Suprapubic skin (tissue), 4 donors: ENCODE results near the gene INPP5E. TPM values are rescaled to one million over a fixed set of nuclear protein-coding genes. Genes with fewer than 3 reads are reported as not detected.

Experiments used
- DNase-seq, 2 donors: peaks; one replicate each; pipeline ENCODE4 v3.0.0-alpha.2; 2019; ENCODE audit warnings: low spot score in 2 of 2
- H3K27ac ChIP-seq: fragments of 200-600 bp; sonication (generic); one replicate; pipeline ENCODE4 v1.5.1; 2019
- H3K27me3 ChIP-seq: fragments of 200-600 bp; sonication (generic); one replicate; pipeline ENCODE4 v1.5.1; 2019
- H3K36me3 ChIP-seq: fragments of 200-600 bp; sonication (generic); one replicate; pipeline ENCODE4 v1.5.1; 2019
- H3K4me1 ChIP-seq: fragments of 200-600 bp; sonication (generic); one replicate; pipeline ENCODE4 v1.5.1; 2019
- H3K4me3 ChIP-seq: fragments of 200-600 bp; sonication (generic); one replicate; pipeline ENCODE4 v1.5.1; 2019; ENCODE audit warnings: mild to moderate bottlenecking
- H3K9me3 ChIP-seq: fragments of 200-600 bp; sonication (generic); one replicate; pipeline ENCODE4 v1.5.1; 2019
- CTCF ChIP-seq, 2 donors: fragments of 200-600 bp in 1 of 2; fragments of 450-650 bp in 1 of 2; sonication (generic) in 1 of 2; IDR thresholded peaks; one replicate each; pipeline ENCODE4 v1.5.1; 2016 to 2019; ENCODE audit warnings: antibody characterized with exemption in 2 of 2, mild to moderate bottlenecking in 1 of 2, moderate library complexity in 1 of 2
- EP300 ChIP-seq: sonication (generic); formaldehyde crosslinking; IDR thresholded peaks from one replicate; pipeline ENCODE4 v1.6.1; 2017; ENCODE audit warnings: antibody characterized with exemption
- POLR2A ChIP-seq, 2 donors: fragments of 450-650 bp; IDR thresholded peaks; one replicate each; pipeline ENCODE4 v1.6.1; 2017; ENCODE audit warnings: antibody characterized with exemption in 2 of 2, mild to moderate bottlenecking in 2 of 2, moderate library complexity in 2 of 2
- POLR2AphosphoS5 ChIP-seq, 3 donors: sonication (generic); formaldehyde crosslinking; IDR thresholded peaks; one replicate each; pipeline ENCODE4 v1.6.1; 2017; ENCODE audit warnings: antibody characterized with exemption in 3 of 3
- WGBS: methylation state at CpG from one replicate; pipeline ENCODE4 v1.1.5; 2018; 5-methylcytosine and 5-hydroxymethylcytosine counted together
- total RNA-seq, 4 donors: library from RNA; depleted of rRNA; stranded (reverse); fragments of >200 nt; gene quantifications; one replicate each; pipeline ENCODE4 v1.1.0, GENCODE V29; 2016

INPP5E gene
- total RNA-seq, 4 donors from 2014 or later = 9.8 to 20.3 (median 12.9) TPM

GRCh38 chr9:136482046-136482792 lies 42.6 kb upstream of the INPP5E start:
- Histone ChIP-seq H3K4me3 (peak overlapping the region; percentile 74), H3K27me3 (no peaks in the 10 kb centered on the region), H3K36me3 (peaks cover 15% of the 10 kb centered on the region), H3K27ac (peak overlapping the region; percentile 94), H3K9me3 (no peaks in the 10 kb centered on the region), H3K4me1 (peaks cover 29% of the 10 kb centered on the region)
- TF ChIP-seq POLR2A (IDR thresholded peaks at IDR 0.05) = no peak
- TF ChIP-seq CTCF (IDR thresholded peaks at IDR 0.05) = no peak
- TF ChIP-seq POLR2AphosphoS5 (IDR thresholded peaks at IDR 0.05) = no peak
- TF ChIP-seq EP300 = no peak
- no peak for DNase-seq
- 1% methylated on average over 20 of the region's 39 CpGs for WGBS

- DNase-seq = no peak
- WGBS = 50% methylated on average over 5 of the region's 5 CpGs
- peak overlapping the region; percentile 74 for H3K4me3 ChIP-seq
- H3K27ac ChIP-seq = no peak overlapping the region
- H3K9me3 ChIP-seq = no peaks in the 10 kb centered on the region
- no peak for TF ChIP-seq POLR2AphosphoS5 (IDR thresholded peaks at IDR 0.05)
- TF ChIP-seq EP300 = no peak
- no peak for TF ChIP-seq CTCF (IDR thresholded peaks at IDR 0.05)
- no peak for TF ChIP-seq POLR2A (IDR thresholded peaks at IDR 0.05)
- H3K36me3 ChIP-seq = peaks cover 22% of the 10 kb centered on the region
- no peaks in the 10 kb centered on the region for H3K27me3 ChIP-seq
- H3K4me1 ChIP-seq = peaks cover 29% of the 10 kb centered on the region
Measured at GRCh38 chr9:136481558-136481957, 41.9 kb upstream of the INPP5E start.

- no peak for TF ChIP-seq POLR2A (IDR thresholded peaks at IDR 0.05)
- TF ChIP-seq EP300 = no peak
- no peak for TF ChIP-seq POLR2AphosphoS5 (IDR thresholded peaks at IDR 0.05)
- no peak for TF ChIP-seq CTCF (IDR thresholded peaks at IDR 0.05)
- H3K27me3 ChIP-seq = no peaks in the 10 kb centered on the region
- peaks cover 5% of the 10 kb centered on the region for H3K4me1 ChIP-seq
- no peak for DNase-seq
- no peak overlapping the region for H3K4me3 ChIP-seq
- H3K27ac ChIP-seq = no peak overlapping the region
- no peaks in the 10 kb centered on the region for H3K9me3 ChIP-seq
- 83% methylated on average over 15 of the region's 25 CpGs for whole genome bisulfite sequencing
- peaks cover 72% of the 10 kb centered on the region for H3K36me3 ChIP-seq
Measured at GRCh38 chr9:136476369-136477150, 36.9 kb upstream of the INPP5E start.

- Histone ChIP-seq H3K27me3 (no peaks in the 10 kb centered on the region), H3K9me3 (no peaks in the 10 kb centered on the region), H3K4me1 (no peaks in the 10 kb centered on the region), H3K27ac (no peak overlapping the region), H3K36me3 (peaks cover 85% of the 10 kb centered on the region), H3K4me3 (no peak overlapping the region)
- TF ChIP-seq EP300 (no peak), CTCF (IDR thresholded peaks at IDR 0.05) (no peak), POLR2A (IDR thresholded peaks at IDR 0.05) (no peak), POLR2AphosphoS5 (IDR thresholded peaks at IDR 0.05) (no peak)
- 88% methylated on average over 22 of the region's 34 CpGs for WGBS
- DNase-seq = no peak
Measured at GRCh38 chr9:136474974-136475865, 35.6 kb upstream of the INPP5E start.
